Prostate gland (tissue), 2 donors: Measurements from ENCODE around the gene SNX25. TPM values are rescaled to one million over a fixed set of nuclear protein-coding genes. Genes with fewer than 3 reads are reported as not detected.
A peak's percentile ranks its signal among the peaks of the same experiment; 100 is the strongest.

ENCODE experiments used
- DNase-seq: peaks from one replicate; pipeline ENCODE4 v3.0.0-alpha.2; 2019; ENCODE audit warnings: low spot score
- H3K27ac ChIP-seq, 2 donors: fragments of 200-600 bp; sonication (generic); 2 replicates each; pipeline ENCODE4 v1.5.1; 2017 to 2019
- H3K27me3 ChIP-seq: fragments of 200-600 bp; sonication (generic); replicated peaks from 2 replicates; pipeline ENCODE4 v1.5.1; 2019; ENCODE audit not compliant: insufficient read depth
- H3K36me3 ChIP-seq, 2 donors: fragments of 200-600 bp; sonication (generic); 1 replicate in 1 of 2; 2 replicates in 1 of 2; pipeline versions ENCODE4 v1.5.1 to v1.8.1; 2017 to 2019
- H3K4me1 ChIP-seq: fragments of 200-600 bp; sonication (generic); replicated peaks from 2 replicates; pipeline ENCODE4 v1.5.1; 2019
- H3K4me3 ChIP-seq, 2 donors: fragments of 200-600 bp; sonication (generic); 2 replicates each; pipeline ENCODE4 v1.5.1; 2017 to 2019
- H3K9me3 ChIP-seq: fragments of 200-600 bp; sonication (generic); 2 replicates; pipeline ENCODE4 v1.5.1; 2017
- POLR2A ChIP-seq: fragments of 450-650 bp; IDR thresholded peaks from one replicate; pipeline ENCODE4 v1.6.1; 2016; ENCODE audit warnings: antibody characterized with exemption, mild to moderate bottlenecking
- POLR2AphosphoS5 ChIP-seq: sonication (generic); formaldehyde crosslinking; IDR thresholded peaks from one replicate; pipeline ENCODE4 v1.6.1; 2017; ENCODE audit warnings: antibody characterized with exemption
- WGBS: methylation state at CpG from one replicate; pipeline ENCODE4 v1.1.5; 2018; 5-methylcytosine and 5-hydroxymethylcytosine counted together
- intact Hi-C: fragments of 100-400 bp; cut with DNase I; formaldehyde crosslinking; loops from one replicate; pipeline ENCODE4 v1.14.2; 2022
- total RNA-seq, 2 donors: library from RNA; depleted of rRNA; stranded (reverse); fragments of >200 nt; gene quantifications; one replicate each; pipeline ENCODE4 v1.1.0, GENCODE V29; 2016
- TF ChIP-seq, protein P1 (sequence below), 4 experiments: fragments of 200-600 bp in 2 of 4; fragments of 450-650 bp in 2 of 4; sonication (generic) in 2 of 4; IDR thresholded peaks; 1 replicate in 3 of 4; 2 replicates in 1 of 4; pipeline ENCODE4 v1.5.1; 2016 to 2019; ENCODE audit warnings: antibody characterized with exemption in 4 of 4, mild to moderate bottlenecking in 2 of 4, moderate library complexity in 2 of 4

SNX25 gene
- total RNA-seq, 2 donors from 2014 or later: 26.4 to 49.5 TPM

DNA sequence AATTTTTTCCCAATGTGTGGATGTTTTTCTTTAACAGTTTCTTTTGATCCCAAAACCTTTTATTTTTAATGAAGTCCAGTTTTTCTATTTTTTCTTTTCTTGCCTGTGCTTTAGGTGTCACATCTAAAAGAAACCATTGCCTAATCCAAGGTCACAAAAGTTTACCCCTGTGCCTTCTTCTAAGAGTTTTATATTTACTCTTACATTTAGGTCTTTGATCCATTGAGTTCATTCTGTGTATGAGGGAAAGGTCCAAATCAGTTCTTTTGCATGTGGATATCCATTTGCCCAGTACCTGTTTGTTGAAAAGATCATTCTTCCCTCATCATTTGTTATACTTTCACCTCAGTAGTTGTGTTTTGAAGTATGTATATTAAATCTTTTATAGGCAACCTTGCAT lies 173.4 kb downstream of the SNX25 start:
- Histone ChIP-seq H3K4me3 (no peak overlapping the region), H3K36me3 (no peaks in the 10 kb centered on the region), H3K9me3 (no peaks in the 10 kb centered on the region), H3K4me1 (peaks cover 13% of the 10 kb centered on the region), H3K27ac (peak overlapping the region; percentile 76 to 89), H3K27me3 (no peaks in the 10 kb centered on the region)
- TF ChIP-seq POLR2A: no peak
- TF ChIP-seq POLR2AphosphoS5: no peak
- TF ChIP-seq, protein P1, sequence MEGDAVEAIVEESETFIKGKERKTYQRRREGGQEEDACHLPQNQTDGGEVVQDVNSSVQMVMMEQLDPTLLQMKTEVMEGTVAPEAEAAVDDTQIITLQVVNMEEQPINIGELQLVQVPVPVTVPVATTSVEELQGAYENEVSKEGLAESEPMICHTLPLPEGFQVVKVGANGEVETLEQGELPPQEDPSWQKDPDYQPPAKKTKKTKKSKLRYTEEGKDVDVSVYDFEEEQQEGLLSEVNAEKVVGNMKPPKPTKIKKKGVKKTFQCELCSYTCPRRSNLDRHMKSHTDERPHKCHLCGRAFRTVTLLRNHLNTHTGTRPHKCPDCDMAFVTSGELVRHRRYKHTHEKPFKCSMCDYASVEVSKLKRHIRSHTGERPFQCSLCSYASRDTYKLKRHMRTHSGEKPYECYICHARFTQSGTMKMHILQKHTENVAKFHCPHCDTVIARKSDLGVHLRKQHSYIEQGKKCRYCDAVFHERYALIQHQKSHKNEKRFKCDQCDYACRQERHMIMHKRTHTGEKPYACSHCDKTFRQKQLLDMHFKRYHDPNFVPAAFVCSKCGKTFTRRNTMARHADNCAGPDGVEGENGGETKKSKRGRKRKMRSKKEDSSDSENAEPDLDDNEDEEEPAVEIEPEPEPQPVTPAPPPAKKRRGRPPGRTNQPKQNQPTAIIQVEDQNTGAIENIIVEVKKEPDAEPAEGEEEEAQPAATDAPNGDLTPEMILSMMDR (IDR thresholded peaks at IDR 0.05): no peak
- no peak for DNase-seq
- intact Hi-C loops: no loop called here

DNA sequence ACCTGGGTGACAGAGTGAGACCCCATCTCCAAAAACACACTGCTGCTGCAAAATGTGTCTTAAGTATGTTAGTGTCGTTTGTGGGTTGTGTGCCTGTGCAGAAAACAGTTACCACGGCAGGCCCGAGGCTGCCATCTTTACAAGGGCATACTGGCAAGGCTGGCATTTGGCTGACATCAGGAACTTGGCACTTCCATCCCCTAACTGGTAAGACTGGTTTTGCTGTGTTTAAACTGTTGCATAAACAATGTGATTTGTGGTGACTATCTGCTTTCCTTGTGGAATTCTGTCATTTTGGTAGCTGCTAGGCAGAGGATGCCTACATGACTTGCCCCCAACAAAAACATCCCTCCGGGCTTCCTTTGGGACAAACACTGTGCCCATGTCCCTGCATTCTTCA lies 174.1 kb downstream of the SNX25 start:
- no peaks in the 10 kb centered on the region for H3K36me3 ChIP-seq
- peak overlapping the region in 1 of 2 donors; percentile 2 for H3K4me3 ChIP-seq
- DNase-seq: peak; percentile 86
- peak overlapping the region; percentile 76 to 89 for H3K27ac ChIP-seq
- intact Hi-C loops: no loop called here
- TF ChIP-seq POLR2A (no peak), POLR2AphosphoS5 (peak; percentile 93)
- TF ChIP-seq, protein P1 (IDR thresholded peaks at IDR 0.05): no peak
- peaks cover 13% of the 10 kb centered on the region for H3K4me1 ChIP-seq
- WGBS: 39% methylated on average over 4 of the region's 4 CpGs
- H3K9me3 ChIP-seq: no peaks in the 10 kb centered on the region
- H3K27me3 ChIP-seq: no peaks in the 10 kb centered on the region

DNA sequence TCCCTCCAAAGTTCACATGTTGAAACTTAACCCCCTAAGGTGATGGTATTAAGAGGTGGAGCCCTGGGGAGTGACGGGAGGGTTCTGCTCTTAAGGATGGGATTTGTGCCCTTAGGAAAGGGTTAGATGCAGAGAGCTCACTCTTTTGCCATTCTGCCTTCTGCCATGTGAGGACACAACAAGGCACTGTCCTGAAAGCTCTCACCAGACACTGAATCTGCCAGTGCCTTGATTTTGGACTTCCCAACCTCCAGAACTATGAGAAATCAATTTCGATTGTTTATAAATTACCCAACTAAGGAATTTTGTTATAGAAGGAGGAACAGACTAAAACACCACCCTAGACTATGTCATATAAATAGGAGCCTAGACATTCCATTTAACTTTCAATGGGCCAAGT lies 174.7 kb downstream of the SNX25 start:
- DNase-seq: no peak
- H3K27me3 ChIP-seq: no peaks in the 10 kb centered on the region
- H3K36me3 ChIP-seq: no peaks in the 10 kb centered on the region
- WGBS: 74% methylated on average over 2 of the region's 2 CpGs
- H3K4me1 ChIP-seq: peaks cover 13% of the 10 kb centered on the region
- peak overlapping the region; percentile 76 to 89 for H3K27ac ChIP-seq
- H3K4me3 ChIP-seq: no peak overlapping the region
- no peaks in the 10 kb centered on the region for H3K9me3 ChIP-seq
- TF ChIP-seq, protein P1 (IDR thresholded peaks at IDR 0.05): no peak
- TF ChIP-seq POLR2A: no peak
- TF ChIP-seq POLR2AphosphoS5: no peak
- intact Hi-C loops: no loop called here

DNA sequence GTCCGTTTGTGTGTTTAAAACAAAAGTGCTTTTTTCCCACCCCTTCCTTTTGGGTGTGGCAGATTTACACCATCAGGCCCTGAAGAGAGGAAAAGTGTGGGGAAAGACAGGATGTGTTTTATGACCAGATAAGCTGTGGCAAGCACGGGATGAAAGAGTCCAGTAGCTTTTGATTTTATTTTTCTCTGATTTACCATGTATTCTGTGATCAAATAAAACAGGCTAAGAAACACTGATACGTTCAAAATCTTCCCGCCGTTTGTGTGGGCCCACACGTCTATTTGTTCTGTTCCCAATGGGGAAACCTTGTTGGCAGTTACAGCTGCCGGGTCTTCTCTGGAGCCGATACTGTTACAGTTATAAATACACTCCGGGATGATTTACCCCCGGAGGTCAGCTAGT lies 175.5 kb downstream of the SNX25 start:
- no peak for DNase-seq
- intact Hi-C loops: no loop called here

DNA sequence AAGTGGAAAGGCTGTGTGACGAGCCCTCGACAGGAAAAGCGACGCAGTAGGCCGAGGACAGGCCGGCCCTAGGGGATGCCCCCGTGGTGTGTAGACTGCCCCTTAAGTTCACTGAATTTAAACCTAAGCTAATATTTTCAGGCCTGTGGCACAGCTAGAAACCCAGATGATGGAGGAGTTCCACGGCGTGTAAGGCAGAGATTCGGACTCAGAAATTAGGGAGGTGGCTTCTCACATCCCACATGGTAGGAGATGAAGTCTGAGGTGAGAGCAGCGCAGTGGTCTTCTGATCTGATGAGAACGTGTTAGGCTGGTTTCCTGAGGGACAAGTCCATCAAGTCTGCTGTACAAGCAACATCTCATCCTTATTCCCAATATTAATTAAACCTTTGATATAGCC lies 178.6 kb downstream of the SNX25 start:
- Histone ChIP-seq H3K36me3 (no peaks in the 10 kb centered on the region), H3K27ac (no peak overlapping the region), H3K27me3 (no peaks in the 10 kb centered on the region), H3K9me3 (no peaks in the 10 kb centered on the region), H3K4me3 (no peak overlapping the region), H3K4me1 (peaks cover 13% of the 10 kb centered on the region)
- intact Hi-C loops: no loop called here
- no peak for TF ChIP-seq POLR2A
- TF ChIP-seq, protein P1 (IDR thresholded peaks at IDR 0.05): no peak
- no peak for TF ChIP-seq POLR2AphosphoS5
- DNase-seq: no peak
- WGBS: 96% methylated on average over 12 of the region's 12 CpGs

More for the DNA sequence above, 175.5 kb downstream of the SNX25 start:
- TF ChIP-seq POLR2AphosphoS5 (peak; percentile 18), POLR2A (no peak)
- Histone ChIP-seq H3K9me3 (no peaks in the 10 kb centered on the region), H3K27ac (peak overlapping the region; percentile 76 to 89), H3K27me3 (no peaks in the 10 kb centered on the region), H3K4me3 (no peak overlapping the region), H3K4me1 (peaks cover 13% of the 10 kb centered on the region), H3K36me3 (no peaks in the 10 kb centered on the region)
- WGBS: 8% methylated on average over 10 of the region's 10 CpGs
